Subcutaneous abdominal adipose tissue (tissue), 5 donors: ENCODE data around the gene SLC6A11.

Experiments used
- H3K27ac ChIP-seq: one replicate; pipeline ENCODE4 v1.7.0; 2013; ENCODE audit warnings: low read depth, mild to moderate bottlenecking, inconsistent platforms, low read length, moderate library complexity
- H3K27me3 ChIP-seq, 5 donors: one replicate each; pipeline ENCODE4 v1.7.0; 2013; ENCODE audit warnings: low read length in 5 of 5, inconsistent platforms in 1 of 5; ENCODE audit not compliant: control insufficient read depth in 5 of 5, insufficient read depth in 4 of 5
- H3K36me3 ChIP-seq, 5 donors: one replicate each; pipeline ENCODE4 v1.7.0; 2013; ENCODE audit warnings: low read length in 5 of 5; ENCODE audit not compliant: control insufficient read depth in 5 of 5, insufficient read depth in 5 of 5
- H3K4me1 ChIP-seq, 5 donors: one replicate each; pipeline ENCODE4 v1.7.0; 2013; ENCODE audit warnings: low read length in 5 of 5, mild to moderate bottlenecking in 3 of 5, moderate library complexity in 1 of 5; ENCODE audit not compliant: control insufficient read depth in 5 of 5, insufficient read depth in 5 of 5
- H3K4me3 ChIP-seq, 5 donors: one replicate each; pipeline ENCODE4 v1.7.0; 2013; ENCODE audit warnings: low read length in 5 of 5, low read depth in 1 of 5
- H3K9ac ChIP-seq, 5 donors: one replicate each; pipeline ENCODE4 v1.7.0; 2013; ENCODE audit warnings: low read length in 5 of 5, mild to moderate bottlenecking in 4 of 5, moderate library complexity in 3 of 5
- H3K9me3 ChIP-seq, 5 donors: one replicate each; pipeline ENCODE4 v1.7.0; 2013; ENCODE audit warnings: low read length in 5 of 5; ENCODE audit not compliant: control insufficient read depth in 5 of 5
- donor health status: healthy.
- donor health status: healthy.
- donor health status: healthy.
- donor health status: healthy.
- donor health status: healthy.

The SLC6A11 gene

DNA sequence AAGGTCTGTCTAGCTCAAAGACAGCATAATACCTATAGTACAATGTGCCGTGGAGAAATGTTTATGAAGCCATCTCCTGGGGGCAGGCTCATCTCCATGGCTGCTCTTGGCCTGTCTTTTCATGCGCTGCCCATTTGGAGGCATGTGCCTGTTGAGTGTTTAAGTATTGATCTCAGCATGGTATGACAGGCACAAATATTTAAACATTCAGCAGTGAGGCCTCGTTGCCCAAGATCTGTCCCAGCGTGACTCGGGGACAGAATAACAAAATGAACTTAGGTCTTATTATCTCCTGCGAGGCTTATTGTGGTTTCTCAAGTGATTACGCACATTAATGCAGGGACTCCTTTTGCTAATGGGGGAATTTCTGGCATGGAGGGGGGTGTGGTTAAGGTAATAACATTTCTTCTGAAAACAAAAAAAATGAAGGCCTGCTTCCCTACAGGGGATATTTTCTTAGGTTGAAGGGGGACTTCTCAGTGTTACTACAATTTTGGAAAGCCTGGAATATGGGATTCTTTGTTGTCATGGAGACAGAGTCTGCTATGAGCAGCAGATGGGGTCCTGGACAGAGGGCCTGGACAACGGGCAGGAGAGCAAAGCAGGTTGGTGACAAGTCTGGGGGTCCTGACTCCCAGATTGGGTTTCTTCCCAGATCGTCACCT lies 172.1 kb downstream of the SLC6A11 start:
- Histone ChIP-seq H3K27ac (no peak overlapping the region), H3K9ac (no peak overlapping the region)

DNA sequence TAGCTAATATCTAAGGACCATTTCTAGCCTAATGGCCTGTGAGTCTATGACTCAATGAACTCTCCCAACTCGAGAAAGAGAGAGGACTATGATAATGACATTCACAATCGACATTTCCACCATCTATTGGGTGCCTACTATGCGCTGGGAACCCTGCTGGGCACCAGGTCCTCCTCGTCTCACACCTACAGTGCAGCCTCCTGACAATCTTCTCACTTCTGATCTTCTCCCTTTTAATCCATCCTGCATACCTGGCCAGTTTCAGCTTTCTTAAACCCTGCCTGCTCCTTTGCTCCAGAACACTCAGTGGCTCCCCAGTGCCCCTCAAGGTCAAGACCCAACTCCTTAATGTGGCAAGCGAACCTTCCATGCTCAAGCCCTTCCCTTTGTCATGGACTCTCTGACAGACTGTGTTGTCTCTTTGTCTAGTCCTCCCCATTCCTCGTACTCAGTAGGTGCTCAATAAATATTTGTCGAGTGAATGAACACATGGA lies 173.0 kb downstream of the SLC6A11 start:
- Histone ChIP-seq H3K4me3 (no peak overlapping the region), H3K9me3 (no peaks in the 10 kb centered on the region), H3K9ac (no peak overlapping the region), H3K36me3 (no peaks in the 10 kb centered on the region), H3K4me1 (peaks cover 0 to 15% (median 8%) of the 10 kb centered on the region in 5 donors), H3K27ac (no peak overlapping the region), H3K27me3 (peaks cover 19 to 32% (median 25%) of the 10 kb centered on the region in 5 donors)

More for the DNA sequence above, 172.1 kb downstream of the SLC6A11 start:
- no peaks in the 10 kb centered on the region for H3K36me3 ChIP-seq
- no peak overlapping the region for H3K4me3 ChIP-seq
- H3K4me1 ChIP-seq, result peaks cover 0 to 15% (median 11%) of the 10 kb centered on the region in 5 donors
- H3K9me3 ChIP-seq, result no peaks in the 10 kb centered on the region
- H3K27me3 ChIP-seq, result peaks cover 12 to 24% (median 17%) of the 10 kb centered on the region in 5 donors
